Immature natural killer cell (primary cell): Measurements from ENCODE around the gene UBD. TPM values are rescaled to one million over a fixed set of nuclear protein-coding genes. Genes with fewer than 3 reads are reported as not detected.

Experiments used
- DNase-seq, 3 donors: peaks; one replicate each; pipeline ENCODE4 v3.0.0; 2022; ENCODE audit warnings: mixed read lengths in 1 of 3
- H3K27ac Mint-ChIP-seq, 6 donors: one replicate each; pipeline ENCODE4 v1.8.0; 2020; ENCODE audit warnings: mixed read lengths in 6 of 6, mild to moderate bottlenecking in 5 of 6, inconsistent platforms in 4 of 6, moderate library complexity in 3 of 6
- H3K27me3 Mint-ChIP-seq, 3 donors: one replicate each; pipeline ENCODE4 v1.8.0; 2020 to 2021; ENCODE audit warnings: low read depth in 3 of 3, mild to moderate bottlenecking in 3 of 3, mixed read lengths in 3 of 3, moderate library complexity in 3 of 3, inconsistent platforms in 1 of 3
- H3K36me3 Mint-ChIP-seq, 3 donors: one replicate each; pipeline ENCODE4 v1.8.0; 2020; ENCODE audit warnings: mixed read lengths in 3 of 3, inconsistent platforms in 2 of 3, mild to moderate bottlenecking in 2 of 3
- H3K4me1 Mint-ChIP-seq, 2 donors: one replicate each; pipeline ENCODE4 v1.8.0; 2020; ENCODE audit warnings: inconsistent platforms in 2 of 2, mild to moderate bottlenecking in 2 of 2, mixed read lengths in 2 of 2, moderate library complexity in 1 of 2
- H3K4me3 Mint-ChIP-seq, 5 donors: one replicate each; pipeline ENCODE4 v1.8.0; 2020; ENCODE audit warnings: mild to moderate bottlenecking in 5 of 5, mixed read lengths in 5 of 5, inconsistent platforms in 3 of 5, moderate library complexity in 3 of 5
- H3K9me3 Mint-ChIP-seq, 6 donors: one replicate each; pipeline ENCODE4 v1.8.0; 2020; ENCODE audit warnings: mild to moderate bottlenecking in 6 of 6, mixed read lengths in 6 of 6, inconsistent platforms in 4 of 6, moderate library complexity in 3 of 6
- polyA plus RNA-seq, 3 donors: library from polyadenylated mRNA; unstranded; fragments of 300-500 nt; fragmentation: Illumina TruSeq; gene quantifications; one replicate each; pipeline ENCODE4 v1.2.3, GENCODE V29; 2021

The UBD gene
- polyA plus RNA-seq, 3 donors from 2014 or later: not detected

GRCh38 chr6:29584821-29585220 lies 25.3 kb upstream of the UBD start, which contains the start of gene OR2H2:
Gene OR2H2 (plus strand): TSS chr6:29585121. CDS start chr6:29587945, 2,824 bp downstream.
- H3K4me1 Mint-ChIP-seq: no peaks in the 10 kb centered on the region
- no peak within 1 kb of the TSS for H3K27ac Mint-ChIP-seq
- H3K27me3 Mint-ChIP-seq: peaks cover 2 to 12% (median 6%) of the 10 kb centered on the region in 3 donors

GRCh38 chr6:29577544-29577943 lies 18.0 kb upstream of the UBD start:
- Mint-ChIP-seq H3K27ac (no peak overlapping the region), H3K27me3 (peaks cover 2 to 11% (median 4%) of the 10 kb centered on the region in 3 donors), H3K4me3 (no peak overlapping the region), H3K4me1 (no peaks in the 10 kb centered on the region), H3K36me3 (no peaks in the 10 kb centered on the region), H3K9me3 (peaks cover 0 to 1% (median 0%) of the 10 kb centered on the region in 6 donors)
- DNase-seq: no peak

More at GRCh38 chr6:29584821-29585220, 25.3 kb upstream of the UBD start, which contains the start of gene OR2H2:
- Mint-ChIP-seq H3K4me3 (no peak within 1 kb of the TSS), H3K9me3 (no peaks in the 10 kb centered on the region), H3K36me3 (no peaks in the 10 kb centered on the region)
- DNase-seq: no peak

- Mint-ChIP-seq H3K27ac (no peak overlapping the region), H3K4me3 (no peak overlapping the region), H3K27me3 (peaks cover 4 to 11% (median 4%) of the 10 kb centered on the region in 3 donors), H3K36me3 (no peaks in the 10 kb centered on the region), H3K9me3 (peaks cover 0 to 1% (median 0%) of the 10 kb centered on the region in 6 donors), H3K4me1 (no peaks in the 10 kb centered on the region)
- no peak for DNase-seq
Observed at GRCh38 chr6:29576056-29576455, 16.5 kb upstream of the UBD start.

GRCh38 chr6:29567991-29568390 lies 8.5 kb upstream of the UBD start:
- Mint-ChIP-seq H3K9me3 (no peaks in the 10 kb centered on the region), H3K27ac (no peak overlapping the region), H3K4me3 (no peak overlapping the region), H3K27me3 (peaks cover 2 to 7% (median 3%) of the 10 kb centered on the region in 3 donors), H3K36me3 (no peaks in the 10 kb centered on the region), H3K4me1 (no peaks in the 10 kb centered on the region)
- DNase-seq: no peak

GRCh38 chr6:29567541-29567940 lies 8.0 kb upstream of the UBD start:
- H3K27ac Mint-ChIP-seq: no peak overlapping the region
- peaks cover 2 to 8% (median 5%) of the 10 kb centered on the region in 3 donors for H3K27me3 Mint-ChIP-seq
- H3K4me3 Mint-ChIP-seq: no peak overlapping the region
- H3K4me1 Mint-ChIP-seq: no peaks in the 10 kb centered on the region
- H3K9me3 Mint-ChIP-seq: no peaks in the 10 kb centered on the region
- H3K36me3 Mint-ChIP-seq: no peaks in the 10 kb centered on the region
- DNase-seq: no peak

GRCh38 chr6:29566856-29567255 lies 7.3 kb upstream of the UBD start:
- Mint-ChIP-seq H3K27ac (no peak overlapping the region), H3K9me3 (no peaks in the 10 kb centered on the region), H3K4me3 (no peak overlapping the region), H3K4me1 (no peaks in the 10 kb centered on the region), H3K36me3 (no peaks in the 10 kb centered on the region), H3K27me3 (peaks cover 2 to 8% (median 6%) of the 10 kb centered on the region in 3 donors)
- no peak for DNase-seq

GRCh38 chr6:29564875-29565274 lies 5.3 kb upstream of the UBD start:
- Mint-ChIP-seq H3K36me3 (no peaks in the 10 kb centered on the region), H3K27me3 (peaks cover 3 to 8% (median 7%) of the 10 kb centered on the region in 3 donors), H3K4me3 (no peak overlapping the region), H3K27ac (no peak overlapping the region), H3K9me3 (no peaks in the 10 kb centered on the region), H3K4me1 (no peaks in the 10 kb centered on the region)
- no peak for DNase-seq

- no peak overlapping the region for H3K27ac Mint-ChIP-seq
- no peak overlapping the region for H3K4me3 Mint-ChIP-seq
- peaks cover 2 to 9% (median 8%) of the 10 kb centered on the region in 3 donors for H3K27me3 Mint-ChIP-seq
Observed at GRCh38 chr6:29563435-29563965, 4.0 kb upstream of the UBD start.

GRCh38 chr6:29561606-29562181 lies 2.2 kb upstream of the UBD start:
- Mint-ChIP-seq H3K36me3 (no peaks in the 10 kb centered on the region), H3K27me3 (peaks cover 2 to 15% (median 6%) of the 10 kb centered on the region in 3 donors), H3K27ac (no peak overlapping the region)

More at GRCh38 chr6:29563435-29563965, 4.0 kb upstream of the UBD start:
- no peaks in the 10 kb centered on the region for H3K9me3 Mint-ChIP-seq
- H3K4me1 Mint-ChIP-seq: no peaks in the 10 kb centered on the region
- H3K36me3 Mint-ChIP-seq: no peaks in the 10 kb centered on the region
- no peak for DNase-seq

GRCh38 chr6:29561091-29561490 lies 1.6 kb upstream of the UBD start:
- no peak overlapping the region for H3K4me3 Mint-ChIP-seq
- no peaks in the 10 kb centered on the region for H3K36me3 Mint-ChIP-seq
- no peaks in the 10 kb centered on the region for H3K9me3 Mint-ChIP-seq
- H3K27me3 Mint-ChIP-seq: peaks cover 2 to 21% (median 5%) of the 10 kb centered on the region in 3 donors
- no peaks in the 10 kb centered on the region for H3K4me1 Mint-ChIP-seq
- H3K27ac Mint-ChIP-seq: no peak overlapping the region
- no peak for DNase-seq

More at GRCh38 chr6:29561606-29562181, 2.2 kb upstream of the UBD start:
- Mint-ChIP-seq H3K4me3 (no peak overlapping the region), H3K4me1 (no peaks in the 10 kb centered on the region), H3K9me3 (no peaks in the 10 kb centered on the region)
- no peak for DNase-seq

GRCh38 chr6:29558439-29559079 lies 973 bp downstream of the UBD start:
- H3K9me3 Mint-ChIP-seq: peaks cover 0 to 5% (median 0%) of the 10 kb centered on the region in 6 donors
- no peak overlapping the region for H3K27ac Mint-ChIP-seq
- H3K4me1 Mint-ChIP-seq: peaks cover 6% of the 10 kb centered on the region in 2 donors
- H3K36me3 Mint-ChIP-seq: no peaks in the 10 kb centered on the region
- no peak for DNase-seq
- H3K27me3 Mint-ChIP-seq: peaks cover 4 to 42% (median 15%) of the 10 kb centered on the region in 3 donors
- H3K4me3 Mint-ChIP-seq: no peak overlapping the region

GRCh38 chr6:29557320-29557719 lies 2.2 kb downstream of the UBD start:
- Mint-ChIP-seq H3K36me3 (no peaks in the 10 kb centered on the region), H3K9me3 (peaks cover 0 to 5% (median 0%) of the 10 kb centered on the region in 6 donors), H3K4me1 (peaks cover 14 to 17% of the 10 kb centered on the region in 2 donors), H3K4me3 (no peak overlapping the region), H3K27ac (no peak overlapping the region), H3K27me3 (peaks cover 4 to 47% (median 14%) of the 10 kb centered on the region in 3 donors)
- no peak for DNase-seq

- no peak for DNase-seq
- no peak overlapping the region for H3K27ac Mint-ChIP-seq
- H3K9me3 Mint-ChIP-seq: peaks cover 0 to 5% (median 0%) of the 10 kb centered on the region in 6 donors
- peaks cover 14 to 17% of the 10 kb centered on the region in 2 donors for H3K4me1 Mint-ChIP-seq
- no peak overlapping the region for H3K4me3 Mint-ChIP-seq
- no peaks in the 10 kb centered on the region for H3K36me3 Mint-ChIP-seq
- H3K27me3 Mint-ChIP-seq: peaks cover 2 to 52% (median 12%) of the 10 kb centered on the region in 3 donors
Observed at GRCh38 chr6:29554764-29555163, 4.8 kb downstream of the UBD start.
